ENCODE results near the gene OSBPL9. TPM values are rescaled to one million over a fixed set of nuclear protein-coding genes. Genes with fewer than 3 reads are reported as not detected.

OSBPL9 gene
- total RNA-seq, 2 donors from 2014 or later: 94.1 to 114 TPM

- TF ChIP-seq, protein P1, sequence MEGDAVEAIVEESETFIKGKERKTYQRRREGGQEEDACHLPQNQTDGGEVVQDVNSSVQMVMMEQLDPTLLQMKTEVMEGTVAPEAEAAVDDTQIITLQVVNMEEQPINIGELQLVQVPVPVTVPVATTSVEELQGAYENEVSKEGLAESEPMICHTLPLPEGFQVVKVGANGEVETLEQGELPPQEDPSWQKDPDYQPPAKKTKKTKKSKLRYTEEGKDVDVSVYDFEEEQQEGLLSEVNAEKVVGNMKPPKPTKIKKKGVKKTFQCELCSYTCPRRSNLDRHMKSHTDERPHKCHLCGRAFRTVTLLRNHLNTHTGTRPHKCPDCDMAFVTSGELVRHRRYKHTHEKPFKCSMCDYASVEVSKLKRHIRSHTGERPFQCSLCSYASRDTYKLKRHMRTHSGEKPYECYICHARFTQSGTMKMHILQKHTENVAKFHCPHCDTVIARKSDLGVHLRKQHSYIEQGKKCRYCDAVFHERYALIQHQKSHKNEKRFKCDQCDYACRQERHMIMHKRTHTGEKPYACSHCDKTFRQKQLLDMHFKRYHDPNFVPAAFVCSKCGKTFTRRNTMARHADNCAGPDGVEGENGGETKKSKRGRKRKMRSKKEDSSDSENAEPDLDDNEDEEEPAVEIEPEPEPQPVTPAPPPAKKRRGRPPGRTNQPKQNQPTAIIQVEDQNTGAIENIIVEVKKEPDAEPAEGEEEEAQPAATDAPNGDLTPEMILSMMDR (IDR thresholded peaks at IDR 0.05): no peak
- H3K27ac ChIP-seq: no peak overlapping the region
- no peak for ATAC-seq (ENCODE audit: insufficient number of reproducible peaks, low FRiP score, low read depth)
- H3K27me3 ChIP-seq (replicated peaks; ENCODE audit: insufficient read depth): no peaks in the 10 kb centered on the region
- no peaks in the 10 kb centered on the region for H3K9me3 ChIP-seq
- no peak overlapping the region for H3K4me3 ChIP-seq
- no peak for DNase-seq (ENCODE audit: low spot score)
- peaks cover 11 to 55% of the 10 kb centered on the region in 2 donors for H3K4me1 ChIP-seq (ENCODE audit: control insufficient read depth in 1 of 2, low read depth in 2 of 2)
- H3K36me3 ChIP-seq: no peaks in the 10 kb centered on the region
Measured at GRCh38 chr1:51570063-51570710, 46.7 kb upstream of the OSBPL9 start.

GRCh38 chr1:51572365-51572764, 44.5 kb upstream of the OSBPL9 start:
- ATAC-seq (ENCODE audit: insufficient number of reproducible peaks, low FRiP score, low read depth) (no peak), DNase-seq (ENCODE audit: low spot score) (no peak)
- Histone ChIP-seq H3K4me3 (no peak overlapping the region), H3K27me3 (replicated peaks; ENCODE audit: insufficient read depth) (no peaks in the 10 kb centered on the region), H3K4me1 (ENCODE audit: control insufficient read depth in 1 of 2, low read depth in 2 of 2) (peaks cover 6 to 40% of the 10 kb centered on the region in 2 donors), H3K36me3 (no peaks in the 10 kb centered on the region), H3K27ac (no peak overlapping the region), H3K9me3 (no peaks in the 10 kb centered on the region)
- TF ChIP-seq, protein P1 (IDR thresholded peaks at IDR 0.05): no peak

- ATAC-seq (ENCODE audit: insufficient number of reproducible peaks, low FRiP score, low read depth): no peak
Measured at GRCh38 chr1:51574796-51575195, 42.1 kb upstream of the OSBPL9 start.

DNA sequence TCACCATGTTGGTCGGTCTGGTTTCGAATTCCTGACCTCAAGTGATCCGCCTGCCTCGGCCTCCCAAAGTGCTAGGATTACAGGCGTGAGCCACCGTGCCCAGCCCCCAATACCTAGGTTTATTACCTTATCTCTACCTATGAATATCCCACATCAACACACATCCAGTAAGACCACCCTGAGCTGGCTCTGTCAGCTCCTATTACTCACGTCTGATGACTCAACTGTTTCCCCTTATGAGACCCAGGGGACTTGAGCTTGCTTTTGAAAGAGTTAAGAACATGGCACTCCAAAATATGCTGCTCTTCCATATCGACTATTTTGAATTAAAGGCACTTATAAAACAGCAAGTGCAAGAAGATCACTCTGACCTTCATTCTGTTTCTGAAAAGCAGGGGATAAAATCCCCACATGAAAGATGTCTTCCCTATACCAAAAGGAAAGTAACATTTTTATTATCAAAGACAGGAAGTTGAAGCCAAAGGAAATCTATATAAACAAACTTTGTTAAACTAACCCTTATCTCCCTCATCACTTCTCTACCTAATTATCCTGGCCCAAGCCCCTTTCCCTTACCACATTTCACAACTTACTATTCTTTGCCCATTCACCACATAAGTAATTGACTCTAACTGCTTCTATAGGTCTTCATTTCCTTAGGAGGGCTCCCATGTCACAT, 41.3 kb upstream of the OSBPL9 start:
- Histone ChIP-seq H3K27ac (no peak overlapping the region), H3K36me3 (no peaks in the 10 kb centered on the region), H3K4me3 (no peak overlapping the region), H3K4me1 (ENCODE audit: control insufficient read depth in 1 of 2, low read depth in 2 of 2) (peaks cover 0 to 9% of the 10 kb centered on the region in 2 donors), H3K9me3 (no peaks in the 10 kb centered on the region), H3K27me3 (replicated peaks; ENCODE audit: insufficient read depth) (no peaks in the 10 kb centered on the region)
- ATAC-seq (ENCODE audit: insufficient number of reproducible peaks, low FRiP score, low read depth): no peak
- TF ChIP-seq, protein P1 (IDR thresholded peaks at IDR 0.05): no peak
- DNase-seq (ENCODE audit: low spot score): no peak

More at GRCh38 chr1:51574796-51575195, 42.1 kb upstream of the OSBPL9 start:
- Histone ChIP-seq H3K36me3 (no peaks in the 10 kb centered on the region), H3K27me3 (replicated peaks; ENCODE audit: insufficient read depth) (no peaks in the 10 kb centered on the region), H3K9me3 (no peaks in the 10 kb centered on the region), H3K4me3 (no peak overlapping the region), H3K27ac (no peak overlapping the region), H3K4me1 (ENCODE audit: control insufficient read depth in 1 of 2, low read depth in 2 of 2) (peaks cover 0 to 16% of the 10 kb centered on the region in 2 donors)
- TF ChIP-seq, protein P1 (IDR thresholded peaks at IDR 0.05): no peak
- no peak for DNase-seq (ENCODE audit: low spot score)

DNA sequence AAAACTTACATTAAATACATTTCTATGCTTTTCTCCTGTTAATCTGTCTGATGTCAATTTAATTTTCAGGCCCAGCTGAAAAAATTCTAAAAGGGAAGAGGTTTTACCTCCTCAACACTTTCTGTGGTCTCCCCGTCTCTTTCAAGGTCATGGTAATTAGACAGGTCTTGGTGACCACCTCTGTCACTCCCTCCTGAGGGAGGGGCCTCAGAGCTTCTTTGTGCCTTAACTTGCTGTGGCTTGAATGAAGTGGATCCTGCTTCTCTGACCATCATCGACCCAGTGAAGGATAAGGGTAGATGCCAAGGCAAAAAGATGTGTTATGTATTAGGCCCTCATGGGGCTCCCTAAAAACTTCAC, 40.8 kb upstream of the OSBPL9 start:
- ATAC-seq (ENCODE audit: insufficient number of reproducible peaks, low FRiP score, low read depth): no peak
- DNase-seq (ENCODE audit: low spot score): no peak
- H3K27ac ChIP-seq: no peak overlapping the region

More for the DNA sequence above, 40.8 kb upstream of the OSBPL9 start:
- Histone ChIP-seq H3K9me3 (no peaks in the 10 kb centered on the region), H3K27me3 (replicated peaks; ENCODE audit: insufficient read depth) (no peaks in the 10 kb centered on the region), H3K36me3 (no peaks in the 10 kb centered on the region), H3K4me3 (no peak overlapping the region), H3K4me1 (ENCODE audit: control insufficient read depth in 1 of 2, low read depth in 2 of 2) (peaks cover 0 to 7% of the 10 kb centered on the region in 2 donors)
- TF ChIP-seq, protein P1 (IDR thresholded peaks at IDR 0.05): no peak
